Prostate gland (tissue), 2 donors: ENCODE results near the gene HSPE1.

Source experiments
- POLR2A ChIP-seq: fragments of 450-650 bp; IDR thresholded peaks from one replicate; pipeline ENCODE4 v1.6.1; 2016; ENCODE audit warnings: antibody characterized with exemption, mild to moderate bottlenecking
- POLR2AphosphoS5 ChIP-seq: sonication (generic); formaldehyde crosslinking; IDR thresholded peaks from one replicate; pipeline ENCODE4 v1.6.1; 2017; ENCODE audit warnings: antibody characterized with exemption
- TF ChIP-seq, protein P1 (sequence below), 4 experiments: fragments of 200-600 bp in 2 of 4; fragments of 450-650 bp in 2 of 4; sonication (generic) in 2 of 4; IDR thresholded peaks; 1 replicate in 3 of 4; 2 replicates in 1 of 4; pipeline ENCODE4 v1.5.1; 2016 to 2019; ENCODE audit warnings: antibody characterized with exemption in 4 of 4, mild to moderate bottlenecking in 2 of 4, moderate library complexity in 2 of 4

DNA sequence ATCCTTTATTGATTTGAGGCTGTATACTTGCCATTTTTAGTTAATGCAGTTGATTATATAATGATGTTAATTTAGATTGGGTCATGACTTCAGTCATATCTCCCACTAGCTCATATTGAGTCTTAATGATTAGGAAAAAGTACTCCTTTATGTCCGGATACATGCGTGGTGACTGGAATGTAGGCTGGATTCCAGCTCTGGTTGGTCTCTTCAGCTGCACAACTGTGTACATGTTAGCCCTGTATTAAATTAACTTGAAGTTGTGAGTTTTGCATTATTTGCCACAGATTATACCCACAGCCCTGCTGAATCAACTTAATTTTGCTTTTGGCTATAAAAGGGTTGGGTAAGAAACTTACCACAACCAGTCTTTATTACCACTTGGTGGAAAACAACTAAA is 38.2 kb downstream of the HSPE1 start:
- TF ChIP-seq POLR2AphosphoS5 (no peak), POLR2A (no peak)
- TF ChIP-seq, protein P1, sequence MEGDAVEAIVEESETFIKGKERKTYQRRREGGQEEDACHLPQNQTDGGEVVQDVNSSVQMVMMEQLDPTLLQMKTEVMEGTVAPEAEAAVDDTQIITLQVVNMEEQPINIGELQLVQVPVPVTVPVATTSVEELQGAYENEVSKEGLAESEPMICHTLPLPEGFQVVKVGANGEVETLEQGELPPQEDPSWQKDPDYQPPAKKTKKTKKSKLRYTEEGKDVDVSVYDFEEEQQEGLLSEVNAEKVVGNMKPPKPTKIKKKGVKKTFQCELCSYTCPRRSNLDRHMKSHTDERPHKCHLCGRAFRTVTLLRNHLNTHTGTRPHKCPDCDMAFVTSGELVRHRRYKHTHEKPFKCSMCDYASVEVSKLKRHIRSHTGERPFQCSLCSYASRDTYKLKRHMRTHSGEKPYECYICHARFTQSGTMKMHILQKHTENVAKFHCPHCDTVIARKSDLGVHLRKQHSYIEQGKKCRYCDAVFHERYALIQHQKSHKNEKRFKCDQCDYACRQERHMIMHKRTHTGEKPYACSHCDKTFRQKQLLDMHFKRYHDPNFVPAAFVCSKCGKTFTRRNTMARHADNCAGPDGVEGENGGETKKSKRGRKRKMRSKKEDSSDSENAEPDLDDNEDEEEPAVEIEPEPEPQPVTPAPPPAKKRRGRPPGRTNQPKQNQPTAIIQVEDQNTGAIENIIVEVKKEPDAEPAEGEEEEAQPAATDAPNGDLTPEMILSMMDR (IDR thresholded peaks at IDR 0.05): no peak
